K562 treated with DMSO at 1 percent for 24 hours (cell line): ENCODE results near the gene TMEM220. TPM values are rescaled to one million over a fixed set of nuclear protein-coding genes. Genes with fewer than 3 reads are reported as not detected.

Experiments used
- total RNA-seq: library from RNA; unstranded; fragments of 300-600 nt; gene quantifications from 2 replicates; pipeline ENCODE4 v1.2.3, GENCODE V29; 2022; ENCODE audit warnings: low read depth; ENCODE audit not compliant: insufficient read depth

The TMEM220 gene
- total RNA-seq: not detected in 2 replicates

GRCh38 chr17:10729334-10730193 is at the start of gene TMEM220:
Gene TMEM220, minus strand, starts transcription at chr17:10730023. Its CDS starts 172 bp downstream, at chr17:10729851.

GRCh38 chr17:10697092-10698081 is 32.4 kb downstream of the TMEM220 start, which contains the start of the genes ADPRM and SCO1:
Gene ADPRM, plus strand, starts transcription at chr17:10697594. Its CDS starts 7,333 bp downstream, at chr17:10704927.
Gene SCO1, minus strand, starts transcription at chr17:10697533. Its CDS starts 26 bp downstream, at chr17:10697507.

Other genes with a start within 250 kb of the TMEM220 start
- gene MYH1, start 211.5 kb downstream of the TMEM220 start, total RNA-seq: not detected in 2 replicates
- not detected in 2 replicates for gene MYH2, start 180.4 kb downstream of the TMEM220 start, total RNA-seq
- gene MYH3, start 72.7 kb downstream of the TMEM220 start, total RNA-seq: 0.15 and 0.19 TPM in 2 replicates
- 6.5 and 7.8 TPM in 2 replicates for gene SCO1, start 32.5 kb downstream of the TMEM220 start, total RNA-seq
- gene ADPRM, start 32.4 kb downstream of the TMEM220 start, total RNA-seq: 5.2 and 6.3 TPM in 2 replicates
- not detected in 2 replicates for gene TMEM238L, start 74.1 kb upstream of the TMEM220 start, total RNA-seq
- gene PIRT, start 108.1 kb upstream of the TMEM220 start, total RNA-seq: not detected in 2 replicates